ENCODE data around the gene ZBTB12. TPM values are rescaled to one million over a fixed set of nuclear protein-coding genes. Genes with fewer than 3 reads are reported as not detected.
A peak's percentile ranks its signal among the peaks of the same experiment; 100 is the strongest.

Gene ZBTB12
- total RNA-seq, 1 experiment from 2014 or later = 11.7 TPM

DNA sequence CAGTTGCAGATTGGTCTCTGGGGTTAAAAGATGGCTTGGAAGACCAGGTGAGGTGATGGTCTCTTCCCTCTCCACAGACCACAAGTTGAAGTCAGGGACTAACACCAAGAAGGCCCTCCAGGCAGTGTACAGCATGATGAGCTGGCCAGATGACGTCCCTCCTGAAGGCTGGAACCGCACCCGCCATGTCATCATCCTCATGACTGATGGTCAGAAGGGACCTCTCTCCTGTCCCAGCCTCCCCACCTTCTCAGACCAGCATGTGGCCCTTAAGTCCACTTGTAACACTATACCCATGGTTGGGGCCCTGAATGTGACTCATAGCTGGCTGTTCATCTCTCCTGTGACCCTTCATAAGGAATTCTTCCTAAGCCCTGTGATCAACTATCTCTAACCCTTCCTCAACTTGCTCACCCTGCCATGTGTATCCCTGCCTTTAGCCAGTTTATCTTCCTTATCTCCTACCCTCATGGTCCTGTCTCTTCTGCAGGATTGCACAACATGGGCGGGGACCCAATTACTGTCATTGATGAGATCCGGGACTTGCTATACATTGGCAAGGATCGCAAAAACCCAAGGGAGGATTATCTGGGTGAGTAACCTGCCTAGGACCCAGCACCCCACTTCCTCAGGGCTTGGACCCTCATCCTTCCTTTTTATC lies 47.0 kb upstream of the ZBTB12 start:
- POLR2A ChIA-PET = interaction anchor here (0.5 kb wide), 1 partner anchor 197 kb away, joined by 4 read pairs; no protein-coding TSS in a partner anchor
- no peaks in the 10 kb centered on the region for H3K27me3 Mint-ChIP-seq (ENCODE audit: insufficient read depth, unreplicated experiment)
- intact Hi-C loops (cut with micrococcal nuclease; ENCODE audit: unreplicated experiment) = no loop called here
- peak overlapping the region; percentile 14 for H3K4me3 Mint-ChIP-seq (ENCODE audit: unreplicated experiment)
- H3K27me3 ChIP-seq (replicated peaks; ENCODE audit: control insufficient read depth, insufficient read depth, low read length) = no peaks in the 10 kb centered on the region
- CTCF ChIA-PET = interaction anchor here (0.6 kb wide), 1 partner anchor 85 kb away, joined by 4 read pairs; no protein-coding TSS in a partner anchor
- BruUV-seq (replicated peaks) = no TSS peak
- peaks cover 7% of the 10 kb centered on the region for H3K36me3 ChIP-seq (ENCODE audit: control insufficient read depth, insufficient read depth, low read length)
- no peak for DNase-seq
- H3K9me3 ChIP-seq = no peaks in the 10 kb centered on the region
- peaks cover 32% of the 10 kb centered on the region for H3K4me1 ChIP-seq
- TF ChIP-seq, protein P1, sequence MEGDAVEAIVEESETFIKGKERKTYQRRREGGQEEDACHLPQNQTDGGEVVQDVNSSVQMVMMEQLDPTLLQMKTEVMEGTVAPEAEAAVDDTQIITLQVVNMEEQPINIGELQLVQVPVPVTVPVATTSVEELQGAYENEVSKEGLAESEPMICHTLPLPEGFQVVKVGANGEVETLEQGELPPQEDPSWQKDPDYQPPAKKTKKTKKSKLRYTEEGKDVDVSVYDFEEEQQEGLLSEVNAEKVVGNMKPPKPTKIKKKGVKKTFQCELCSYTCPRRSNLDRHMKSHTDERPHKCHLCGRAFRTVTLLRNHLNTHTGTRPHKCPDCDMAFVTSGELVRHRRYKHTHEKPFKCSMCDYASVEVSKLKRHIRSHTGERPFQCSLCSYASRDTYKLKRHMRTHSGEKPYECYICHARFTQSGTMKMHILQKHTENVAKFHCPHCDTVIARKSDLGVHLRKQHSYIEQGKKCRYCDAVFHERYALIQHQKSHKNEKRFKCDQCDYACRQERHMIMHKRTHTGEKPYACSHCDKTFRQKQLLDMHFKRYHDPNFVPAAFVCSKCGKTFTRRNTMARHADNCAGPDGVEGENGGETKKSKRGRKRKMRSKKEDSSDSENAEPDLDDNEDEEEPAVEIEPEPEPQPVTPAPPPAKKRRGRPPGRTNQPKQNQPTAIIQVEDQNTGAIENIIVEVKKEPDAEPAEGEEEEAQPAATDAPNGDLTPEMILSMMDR (IDR thresholded peaks at IDR 0.05; ENCODE audit: insufficient read depth in 1 of 2, low read depth in 1 of 2, low read length in 1 of 2, severe bottlenecking in 1 of 2, unreplicated experiment in 1 of 2) = no peak
- H3K27ac Mint-ChIP-seq (ENCODE audit: unreplicated experiment) = peak overlapping the region; percentile 94
- H3K36me3 Mint-ChIP-seq (ENCODE audit: insufficient read depth, unreplicated experiment) = peaks cover 39% of the 10 kb centered on the region
- no peak overlapping the region for H3K4me3 ChIP-seq (ENCODE audit: low read depth, low read length)
- no peaks in the 10 kb centered on the region for H3K9me3 Mint-ChIP-seq (ENCODE audit: unreplicated experiment)
- H3K4me1 Mint-ChIP-seq (ENCODE audit: low read depth, unreplicated experiment) = peaks cover 45% of the 10 kb centered on the region

DNA sequence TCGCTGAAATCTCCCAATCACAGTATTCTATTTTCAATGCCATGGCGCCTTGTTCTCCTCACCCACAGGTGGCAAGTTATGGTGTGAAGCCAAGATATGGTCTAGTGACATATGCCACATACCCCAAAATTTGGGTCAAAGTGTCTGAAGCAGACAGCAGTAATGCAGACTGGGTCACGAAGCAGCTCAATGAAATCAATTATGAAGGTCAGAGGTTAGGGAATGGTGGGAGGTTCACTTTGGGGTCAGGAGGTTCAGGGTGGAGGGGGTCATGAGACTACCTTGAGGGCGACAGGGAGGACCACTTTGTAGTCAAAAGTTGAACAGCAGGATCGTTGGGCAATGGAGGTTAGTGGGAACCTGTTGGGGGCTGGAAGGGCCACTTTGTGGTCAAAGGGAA lies 46.4 kb upstream of the ZBTB12 start:
- intact Hi-C loops (cut with micrococcal nuclease; ENCODE audit: unreplicated experiment) = no loop called here
- Mint-ChIP-seq H3K36me3 (ENCODE audit: insufficient read depth, unreplicated experiment) (peaks cover 34% of the 10 kb centered on the region), H3K9me3 (ENCODE audit: unreplicated experiment) (no peaks in the 10 kb centered on the region), H3K4me3 (ENCODE audit: unreplicated experiment) (no peak overlapping the region), H3K27ac (ENCODE audit: unreplicated experiment) (peak overlapping the region; percentile 94), H3K27me3 (ENCODE audit: insufficient read depth, unreplicated experiment) (no peaks in the 10 kb centered on the region), H3K4me1 (ENCODE audit: low read depth, unreplicated experiment) (peaks cover 41% of the 10 kb centered on the region)
- DNase-seq = no peak
- BruUV-seq (replicated peaks) = no TSS peak
- CTCF ChIA-PET = no interaction called here
- POLR2A ChIA-PET = no interaction called here
- no peaks in the 10 kb centered on the region for H3K27me3 ChIP-seq (replicated peaks; ENCODE audit: control insufficient read depth, insufficient read depth, low read length)
- H3K9me3 ChIP-seq = no peaks in the 10 kb centered on the region
- no peak overlapping the region for H3K4me3 ChIP-seq (ENCODE audit: low read depth, low read length)
- TF ChIP-seq, protein P1 (IDR thresholded peaks at IDR 0.05; ENCODE audit: insufficient read depth in 1 of 2, low read depth in 1 of 2, low read length in 1 of 2, severe bottlenecking in 1 of 2, unreplicated experiment in 1 of 2) = no peak
- peaks cover 32% of the 10 kb centered on the region for H3K4me1 ChIP-seq
- peaks cover 5% of the 10 kb centered on the region for H3K36me3 ChIP-seq (ENCODE audit: control insufficient read depth, insufficient read depth, low read length)

DNA sequence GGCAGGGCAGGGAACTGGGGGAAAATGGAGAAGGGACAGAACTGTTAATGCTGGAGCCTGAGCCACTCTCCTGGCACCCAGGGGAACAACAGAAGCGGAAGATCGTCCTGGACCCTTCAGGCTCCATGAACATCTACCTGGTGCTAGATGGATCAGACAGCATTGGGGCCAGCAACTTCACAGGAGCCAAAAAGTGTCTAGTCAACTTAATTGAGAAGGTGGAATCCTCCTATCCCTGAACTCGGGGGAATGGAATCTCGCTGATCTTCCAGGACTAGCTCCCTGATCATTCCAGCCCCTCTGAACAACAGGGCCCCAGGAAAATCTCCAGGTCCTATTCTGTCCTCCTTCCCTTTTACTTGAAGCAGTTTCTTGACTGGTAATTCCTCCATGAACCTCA lies 46.0 kb upstream of the ZBTB12 start:
- intact Hi-C loops (cut with micrococcal nuclease; ENCODE audit: unreplicated experiment) = no loop called here
- TF ChIP-seq, protein P1 (IDR thresholded peaks at IDR 0.05; ENCODE audit: insufficient read depth in 1 of 2, low read depth in 1 of 2, low read length in 1 of 2, severe bottlenecking in 1 of 2, unreplicated experiment in 1 of 2) = no peak
- POLR2A ChIA-PET = no interaction called here
- no peak overlapping the region for H3K4me3 Mint-ChIP-seq (ENCODE audit: unreplicated experiment)
- Histone ChIP-seq H3K4me1 (peaks cover 32% of the 10 kb centered on the region), H3K36me3 (ENCODE audit: control insufficient read depth, insufficient read depth, low read length) (peaks cover 5% of the 10 kb centered on the region), H3K9me3 (no peaks in the 10 kb centered on the region), H3K27me3 (replicated peaks; ENCODE audit: control insufficient read depth, insufficient read depth, low read length) (no peaks in the 10 kb centered on the region), H3K4me3 (ENCODE audit: low read depth, low read length) (no peak overlapping the region)
- BruUV-seq (replicated peaks) = no TSS peak
- H3K36me3 Mint-ChIP-seq (ENCODE audit: insufficient read depth, unreplicated experiment) = peaks cover 29% of the 10 kb centered on the region
- DNase-seq = no peak
- H3K4me1 Mint-ChIP-seq (ENCODE audit: low read depth, unreplicated experiment) = peaks cover 37% of the 10 kb centered on the region
- no peaks in the 10 kb centered on the region for H3K27me3 Mint-ChIP-seq (ENCODE audit: insufficient read depth, unreplicated experiment)
- peak overlapping the region; percentile 94 for H3K27ac Mint-ChIP-seq (ENCODE audit: unreplicated experiment)
- no peaks in the 10 kb centered on the region for H3K9me3 Mint-ChIP-seq (ENCODE audit: unreplicated experiment)
- CTCF ChIA-PET = no interaction called here
